ENCODE results near the gene ODAM.

DNA sequence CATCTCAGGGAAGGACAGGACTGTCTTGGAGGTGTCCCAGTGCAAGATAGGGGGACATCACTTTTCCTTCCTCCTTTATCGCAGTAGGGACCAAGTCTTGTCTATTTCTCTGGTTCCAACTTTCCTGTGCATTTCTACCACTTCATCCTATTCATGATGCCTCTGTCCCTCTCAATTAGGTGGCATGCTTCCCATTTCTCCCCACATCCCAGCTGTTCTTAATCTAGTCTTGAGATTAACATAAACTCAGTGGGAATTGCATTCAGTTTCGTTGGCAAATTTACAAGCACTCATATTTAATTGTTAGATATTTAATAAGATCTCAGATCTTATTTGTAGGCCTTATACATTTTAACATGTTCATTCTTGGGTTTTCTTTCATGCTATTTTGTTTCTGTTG is 15.7 kb upstream of the ODAM start:
- TF ChIP-seq YY1 (IDR thresholded peaks at IDR 0.05; ENCODE audit: insufficient read depth, insufficient read length) (no peak), ZNF274 (IDR thresholded peaks at IDR 0.05; ENCODE audit: low read depth, low read length) (no peak), SUZ12 (IDR thresholded peaks at IDR 0.05; ENCODE audit: extremely low read depth, insufficient read depth, insufficient read length) (no peak)

Data from NT2/D1 (cell line).